ENCODE measurements around the gene CABP4.
"Not testable (repeated sequence)": the region's sequence is repeated elsewhere in the genome, so short reads cannot be mapped to it uniquely, and the experiment has no call there.

The CABP4 gene

GRCh38 chr11:67482275-67482826, 27.2 kb downstream of the CABP4 start:
- DNase-seq (ENCODE audit: low read depth in 2 of 2): no peak

- DNase-seq (ENCODE audit: low read depth in 2 of 2): peak; percentile 96
Observed at GRCh38 chr11:67482827-67483798, 28.0 kb downstream of the CABP4 start, which contains the start of gene AIP. Gene AIP, plus strand, starts transcription at chr11:67483026. Its CDS starts 133 bp downstream, at chr11:67483159.

GRCh38 chr11:67483831-67484665, 28.9 kb downstream of the CABP4 start:
- DNase-seq (ENCODE audit: low read depth in 2 of 2): no peak

- DNase-seq (ENCODE audit: low read depth in 2 of 2): no peak
Observed at GRCh38 chr11:67484847-67485311, 29.7 kb downstream of the CABP4 start.

- DNase-seq (ENCODE audit: low read depth in 2 of 2): not testable (repeated sequence)
Observed at GRCh38 chr11:67485873-67486361, 30.8 kb downstream of the CABP4 start.

- DNase-seq (ENCODE audit: low read depth in 2 of 2): no peak
Observed at GRCh38 chr11:67486481-67487195, 31.5 kb downstream of the CABP4 start.

- DNase-seq (ENCODE audit: low read depth in 2 of 2): no peak
Observed at GRCh38 chr11:67489203-67489884, 34.2 kb downstream of the CABP4 start.

GRCh38 chr11:67489885-67490726, 35.0 kb downstream of the CABP4 start:
- DNase-seq (ENCODE audit: low read depth in 2 of 2): no peak

- no peak for DNase-seq (ENCODE audit: low read depth in 2 of 2)
Observed at GRCh38 chr11:67490727-67491065, 35.5 kb downstream of the CABP4 start.

GRCh38 chr11:67491276-67492068, 36.3 kb downstream of the CABP4 start:
- DNase-seq (ENCODE audit: low read depth in 2 of 2): no peak

- no peak for DNase-seq (ENCODE audit: low read depth in 2 of 2)
Observed at GRCh38 chr11:67492069-67492727, 37.0 kb downstream of the CABP4 start.

GRCh38 chr11:67492801-67493547, 37.8 kb downstream of the CABP4 start:
- DNase-seq (ENCODE audit: low read depth in 2 of 2): no peak

- no peak for DNase-seq (ENCODE audit: low read depth in 2 of 2)
Observed at GRCh38 chr11:67493548-67494370, 38.6 kb downstream of the CABP4 start.

GRCh38 chr11:67494371-67495233, 39.4 kb downstream of the CABP4 start:
- DNase-seq (ENCODE audit: low read depth in 2 of 2): no peak

- no peak for DNase-seq (ENCODE audit: low read depth in 2 of 2)
Observed at GRCh38 chr11:67495234-67496005, 40.3 kb downstream of the CABP4 start.
